Left ventricle myocardium inferior (tissue), 1 donor: ENCODE results near the gene RNF19B. TPM values are rescaled to one million over a fixed set of nuclear protein-coding genes. Genes with fewer than 3 reads are reported as not detected.

Experiments used
- DNase-seq: peaks from one replicate; pipeline ENCODE4 v3.0.0-alpha.2; 2020
- H3K27ac ChIP-seq: fragments of 200-600 bp; replicated peaks from 2 replicates; pipeline ENCODE4 v1.8.0; 2021
- H3K27me3 ChIP-seq: fragments of 200-600 bp; 2 replicates; pipeline ENCODE4 v1.8.0; 2021; ENCODE audit warnings: low read depth
- H3K36me3 ChIP-seq: fragments of 200-600 bp; 2 replicates; pipeline ENCODE4 v1.8.0; 2021
- H3K4me1 ChIP-seq: fragments of 200-600 bp; 2 replicates; pipeline ENCODE4 v1.8.0; 2021
- H3K4me3 ChIP-seq: fragments of 200-600 bp; 2 replicates; pipeline ENCODE4 v1.8.0; 2021; ENCODE audit warnings: mild to moderate bottlenecking, moderate library complexity
- H3K9me3 ChIP-seq: fragments of 200-600 bp; replicated peaks from 2 replicates; pipeline ENCODE4 v1.8.0; 2021
- CTCF ChIP-seq: fragments of 200-600 bp; IDR thresholded peaks from 2 replicates; pipeline ENCODE4 v1.8.0; 2021; ENCODE audit warnings: antibody characterized with exemption, mild to moderate bottlenecking, borderline replicate concordance
- intact Hi-C: fragments of 100-400 bp; cut with micrococcal nuclease; formaldehyde crosslinking; loops from one replicate; pipeline ENCODE4 v1.11.0; 2022
- total RNA-seq: library from RNA; stranded (reverse); fragmentation: NEBNext Ultra II Directional; extraction: Animal tissue kit (Norgen Biotek cat#: 25700); gene quantifications from one replicate; pipeline ENCODE4 v1.2.1, GENCODE V29; 2021
- donor health status: DM: no; HTN: yes; CAD: no; lungs with severe emphysema.

Gene RNF19B
- total RNA-seq, 1 donor from 2014 or later = 15.4 TPM

GRCh38 chr1:32937061-32937460, 27.5 kb downstream of the RNF19B start:
- peaks cover 46% of the 10 kb centered on the region for H3K36me3 ChIP-seq
- no peak for DNase-seq
- intact Hi-C loops = loop anchor here (10.0 kb wide), 2 partner anchors 118 to 148 kb away; partner anchors contain the start of gene AZIN2
- H3K4me3 ChIP-seq = no peak overlapping the region
- no peaks in the 10 kb centered on the region for H3K9me3 ChIP-seq
- peaks cover 42% of the 10 kb centered on the region for H3K4me1 ChIP-seq
- H3K27ac ChIP-seq = no peak overlapping the region
- no peak for TF ChIP-seq CTCF
- H3K27me3 ChIP-seq = no peaks in the 10 kb centered on the region

- no peaks in the 10 kb centered on the region for H3K9me3 ChIP-seq
- peaks cover 32% of the 10 kb centered on the region for H3K36me3 ChIP-seq
- no peak for TF ChIP-seq CTCF
- peak overlapping the region; percentile 62 for H3K27ac ChIP-seq
- no peak overlapping the region for H3K4me3 ChIP-seq
- peaks cover 22% of the 10 kb centered on the region for H3K4me1 ChIP-seq
- H3K27me3 ChIP-seq = no peaks in the 10 kb centered on the region
- intact Hi-C loops = loop anchor here (10.0 kb wide), 2 partner anchors 120 to 150 kb away; partner anchors contain the start of gene AZIN2
- DNase-seq = no peak
These were observed 30.1 kb downstream of the RNF19B start for GRCh38 chr1:32934535-32934934.

GRCh38 chr1:32933742-32934322, 30.8 kb downstream of the RNF19B start:
- intact Hi-C loops = loop anchor here (10.0 kb wide), 2 partner anchors 121 to 151 kb away; partner anchors contain the start of gene AZIN2
- no peak for TF ChIP-seq CTCF
- H3K36me3 ChIP-seq = peaks cover 32% of the 10 kb centered on the region
- H3K9me3 ChIP-seq = no peaks in the 10 kb centered on the region
- no peak overlapping the region for H3K4me3 ChIP-seq
- peak overlapping the region; percentile 62 for H3K27ac ChIP-seq
- H3K27me3 ChIP-seq = no peaks in the 10 kb centered on the region
- DNase-seq = no peak
- peaks cover 15% of the 10 kb centered on the region for H3K4me1 ChIP-seq

GRCh38 chr1:32931760-32932159, 32.8 kb downstream of the RNF19B start:
- Histone ChIP-seq H3K4me1 (peaks cover 14% of the 10 kb centered on the region), H3K36me3 (peaks cover 13% of the 10 kb centered on the region), H3K4me3 (no peak overlapping the region), H3K27me3 (no peaks in the 10 kb centered on the region), H3K9me3 (no peaks in the 10 kb centered on the region), H3K27ac (no peak overlapping the region)
- no peak for DNase-seq
- intact Hi-C loops = loop anchor here (10.0 kb wide), 2 partner anchors 123 to 153 kb away; partner anchors contain the start of gene AZIN2
- TF ChIP-seq CTCF = no peak

GRCh38 chr1:32929366-32929765, 35.2 kb downstream of the RNF19B start:
- DNase-seq = no peak
- Histone ChIP-seq H3K9me3 (no peaks in the 10 kb centered on the region), H3K36me3 (no peaks in the 10 kb centered on the region), H3K27me3 (peaks cover 11% of the 10 kb centered on the region), H3K4me1 (peaks cover 29% of the 10 kb centered on the region), H3K4me3 (no peak overlapping the region), H3K27ac (no peak overlapping the region)
- no peak for TF ChIP-seq CTCF
- intact Hi-C loops = no loop called here
